ENCODE results near the gene RER1.
A peak's percentile ranks its signal among the peaks of the same experiment; 100 is the strongest.

RER1 gene

DNA sequence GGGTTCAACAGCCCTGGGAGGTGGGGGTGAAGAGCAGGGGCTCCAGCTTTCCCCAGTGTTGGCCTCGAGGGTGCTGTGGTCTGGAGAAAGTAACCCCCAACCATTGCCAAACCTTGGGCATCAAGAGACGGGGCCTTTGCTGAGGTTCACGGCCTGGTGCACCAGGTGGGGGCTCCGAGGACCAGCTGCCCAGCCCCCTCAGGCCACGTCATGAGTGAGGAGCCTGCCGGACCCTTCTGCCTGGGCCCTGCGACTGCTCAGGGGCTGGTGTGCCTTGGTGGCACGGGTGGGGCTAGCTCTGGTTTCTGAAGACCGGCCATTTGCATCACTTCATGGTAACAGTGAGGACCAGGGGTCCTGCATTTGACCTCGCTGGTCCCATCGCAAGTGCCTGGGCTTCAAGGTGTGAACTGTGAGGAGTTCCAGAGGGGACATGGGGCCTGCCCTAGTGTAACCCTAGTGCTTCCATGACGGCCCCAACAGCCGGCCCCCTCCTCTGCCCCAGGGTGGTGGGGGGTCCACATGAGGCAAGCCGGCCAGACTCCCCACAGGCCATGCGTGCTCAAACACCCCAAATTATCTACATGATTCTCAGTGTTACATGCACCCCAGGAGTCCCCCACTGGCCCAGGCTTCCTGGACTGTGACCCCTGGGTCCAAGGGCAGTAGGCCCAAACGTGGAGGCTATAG is 13.7 kb upstream of the RER1 start:
- Mint-ChIP-seq H3K27me3 (no peaks in the 10 kb centered on the region), H3K36me3 (no peaks in the 10 kb centered on the region), H3K9me3 (peaks cover 7% of the 10 kb centered on the region), H3K4me1 (peaks cover 16% of the 10 kb centered on the region), H3K4me3 (no peak overlapping the region), H3K27ac (no peak overlapping the region)
- DNase-seq (ENCODE audit: low spot score in 2 of 2) (no peak), ATAC-seq (ENCODE audit: low read depth) (no peak)

GRCh38 chr1:2378441-2378851 is 13.2 kb upstream of the RER1 start:
- no peak for DNase-seq (ENCODE audit: low spot score in 2 of 2)
- H3K4me1 Mint-ChIP-seq, result peaks cover 16% of the 10 kb centered on the region
- peaks cover 7% of the 10 kb centered on the region for H3K9me3 Mint-ChIP-seq
- no peak overlapping the region for H3K4me3 Mint-ChIP-seq
- no peak for ATAC-seq (ENCODE audit: low read depth)
- H3K27me3 Mint-ChIP-seq, result no peaks in the 10 kb centered on the region
- no peak overlapping the region for H3K27ac Mint-ChIP-seq
- no peaks in the 10 kb centered on the region for H3K36me3 Mint-ChIP-seq

- no peak for DNase-seq (ENCODE audit: low spot score in 2 of 2)
- Mint-ChIP-seq H3K4me3 (peak overlapping the region; percentile 69), H3K36me3 (no peaks in the 10 kb centered on the region), H3K9me3 (peaks cover 7% of the 10 kb centered on the region), H3K4me1 (peaks cover 18% of the 10 kb centered on the region), H3K27ac (no peak overlapping the region), H3K27me3 (no peaks in the 10 kb centered on the region)
- no peak for ATAC-seq (ENCODE audit: low read depth)
These were observed 12.5 kb upstream of the RER1 start for GRCh38 chr1:2378956-2379732.

GRCh38 chr1:2379733-2380404 is 11.8 kb upstream of the RER1 start:
- Mint-ChIP-seq H3K4me1 (peaks cover 16% of the 10 kb centered on the region), H3K4me3 (peak overlapping the region; percentile 69), H3K27me3 (no peaks in the 10 kb centered on the region), H3K36me3 (no peaks in the 10 kb centered on the region), H3K27ac (no peak overlapping the region), H3K9me3 (peaks cover 7% of the 10 kb centered on the region)
- ATAC-seq (ENCODE audit: low read depth) (no peak), DNase-seq (ENCODE audit: low spot score in 2 of 2) (no peak)

DNA sequence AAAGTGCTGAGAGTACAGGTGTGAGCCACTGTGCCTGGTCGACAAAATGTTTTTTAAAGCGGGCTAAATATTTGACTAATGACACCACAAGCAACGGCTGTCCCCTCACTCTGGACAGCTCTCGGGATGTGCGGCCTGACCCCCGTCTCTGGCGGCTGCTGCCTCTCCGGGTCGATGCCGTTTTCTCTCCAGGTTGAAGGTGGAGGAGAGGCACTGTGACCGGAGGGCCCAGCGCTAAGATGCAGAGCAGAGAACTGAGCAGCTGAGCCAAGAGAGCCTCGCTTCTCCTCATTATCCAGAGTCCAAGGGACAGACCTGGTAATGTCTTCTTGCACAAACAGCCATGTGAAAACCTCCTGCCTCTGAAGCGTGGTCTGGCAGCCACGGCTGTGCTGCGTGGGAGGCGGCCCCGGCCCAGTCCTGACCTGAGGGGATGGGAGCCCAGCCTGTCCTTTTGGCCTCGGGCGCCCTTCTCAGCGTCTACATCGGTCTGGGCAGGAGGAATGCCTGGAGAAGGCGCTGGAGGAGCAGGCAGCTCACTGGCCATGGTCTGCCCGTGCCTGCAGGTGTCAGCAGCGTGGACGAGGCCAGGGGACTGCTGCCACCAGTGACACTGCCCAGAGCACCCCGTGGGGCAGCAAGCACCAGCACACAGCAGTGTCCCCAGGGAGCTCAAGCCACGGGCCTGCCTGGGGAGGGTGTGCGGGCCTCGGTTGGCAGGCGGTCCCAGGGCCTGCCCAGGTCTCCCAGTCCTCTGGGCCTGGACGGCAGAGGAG is 10.6 kb upstream of the RER1 start:
- peaks cover 18% of the 10 kb centered on the region for H3K4me1 Mint-ChIP-seq
- ATAC-seq (ENCODE audit: low read depth), result no peak
- H3K36me3 Mint-ChIP-seq, result no peaks in the 10 kb centered on the region
- DNase-seq (ENCODE audit: low spot score in 2 of 2), result no peak
- no peak overlapping the region for H3K4me3 Mint-ChIP-seq
- no peaks in the 10 kb centered on the region for H3K27me3 Mint-ChIP-seq
- no peak overlapping the region for H3K27ac Mint-ChIP-seq
- H3K9me3 Mint-ChIP-seq, result peaks cover 7% of the 10 kb centered on the region

DNA sequence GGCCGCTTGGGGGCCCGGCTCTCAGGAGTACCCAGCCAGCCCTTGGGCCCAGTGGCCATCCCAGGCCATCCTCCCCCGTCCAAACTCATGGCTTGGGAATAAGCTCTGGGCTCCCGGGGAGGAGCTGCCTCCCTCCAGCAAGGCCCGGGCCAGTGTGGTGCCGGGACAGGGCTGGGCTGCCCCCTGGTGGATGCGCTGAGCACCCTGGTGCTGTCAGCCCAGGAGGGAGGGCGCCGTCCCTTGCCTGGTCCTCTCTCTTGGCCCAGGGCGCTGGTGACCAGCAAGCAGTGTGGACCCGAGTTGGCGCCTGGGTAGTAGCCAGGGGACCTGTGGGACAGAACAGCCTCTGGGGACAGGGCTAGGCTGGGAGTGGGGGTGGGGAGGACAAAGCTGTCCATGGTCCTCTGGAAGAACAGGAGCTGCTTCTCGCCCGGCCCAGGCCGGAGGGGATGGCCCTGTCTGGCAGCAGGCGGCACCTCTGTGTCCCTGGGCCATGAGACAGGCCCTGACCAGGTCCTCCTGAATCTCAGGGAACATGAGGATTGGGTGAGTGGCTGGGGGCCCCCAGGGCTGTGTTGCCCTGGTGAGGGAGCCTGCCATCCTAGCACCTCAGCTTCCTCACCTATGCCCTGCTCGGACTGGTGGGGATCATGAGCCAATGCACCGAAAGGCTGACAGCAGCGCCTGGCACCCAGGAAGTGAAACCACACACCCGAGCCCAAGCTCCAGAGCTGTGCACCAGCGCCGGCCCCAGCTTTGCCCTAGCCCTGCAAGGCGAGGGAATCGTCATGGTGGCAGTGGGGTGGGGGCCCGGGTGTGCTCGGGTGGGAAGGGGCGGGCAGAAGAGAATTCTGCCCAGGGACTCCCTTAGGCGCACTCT is 9.7 kb upstream of the RER1 start:
- Mint-ChIP-seq H3K36me3 (no peaks in the 10 kb centered on the region), H3K4me1 (peaks cover 18% of the 10 kb centered on the region), H3K9me3 (peaks cover 7% of the 10 kb centered on the region), H3K27me3 (no peaks in the 10 kb centered on the region), H3K4me3 (no peak overlapping the region), H3K27ac (no peak overlapping the region)
- DNase-seq (ENCODE audit: low spot score in 2 of 2) (peak; percentile 76 to 81), ATAC-seq (ENCODE audit: low read depth) (peak; percentile 89)

DNA sequence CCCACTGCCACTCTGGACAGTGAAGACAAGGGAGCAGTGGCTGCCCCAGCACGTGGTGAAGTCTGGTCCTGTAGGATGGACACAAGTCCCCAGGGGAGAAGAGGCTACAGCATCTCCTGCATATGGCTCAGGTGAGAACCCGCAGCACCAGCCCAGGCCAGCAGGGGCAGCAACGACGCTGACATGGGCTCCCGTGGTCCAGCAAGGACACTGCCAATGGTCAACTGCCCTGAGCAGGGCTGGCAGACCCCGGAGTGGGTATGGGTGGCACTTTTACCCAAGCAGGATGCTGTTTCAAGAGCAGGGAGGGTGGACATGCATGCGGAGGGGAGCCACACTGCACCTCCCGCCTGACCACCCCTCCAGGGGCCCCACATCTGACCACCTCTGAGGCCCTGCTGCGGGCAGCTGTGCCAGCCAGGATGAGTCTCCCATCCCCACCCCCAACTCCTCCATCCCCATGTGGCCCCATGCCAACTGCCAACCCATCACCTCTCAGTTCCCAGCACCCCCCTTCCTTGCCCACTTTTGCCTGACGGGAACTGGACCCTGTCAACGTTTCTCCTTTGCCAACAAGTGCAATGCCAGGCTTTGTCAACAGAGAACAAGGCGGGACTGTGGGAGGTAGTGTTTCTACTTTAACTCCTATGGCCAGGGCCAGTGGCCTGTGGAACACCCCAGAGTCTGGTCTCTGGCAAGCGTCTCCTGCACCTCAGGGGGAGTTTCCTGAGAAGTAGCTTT is 8.8 kb upstream of the RER1 start:
- no peaks in the 10 kb centered on the region for H3K27me3 Mint-ChIP-seq
- H3K27ac Mint-ChIP-seq, result no peak overlapping the region
- peaks cover 7% of the 10 kb centered on the region for H3K9me3 Mint-ChIP-seq
- no peak overlapping the region for H3K4me3 Mint-ChIP-seq
- DNase-seq (ENCODE audit: low spot score in 2 of 2) (no peak), ATAC-seq (ENCODE audit: low read depth) (no peak)
- no peaks in the 10 kb centered on the region for H3K36me3 Mint-ChIP-seq
- peaks cover 18% of the 10 kb centered on the region for H3K4me1 Mint-ChIP-seq

- DNase-seq (ENCODE audit: low spot score in 2 of 2) (no peak), ATAC-seq (ENCODE audit: low read depth) (no peak)
- no peaks in the 10 kb centered on the region for H3K36me3 Mint-ChIP-seq
- peaks cover 7% of the 10 kb centered on the region for H3K9me3 Mint-ChIP-seq
- peaks cover 20% of the 10 kb centered on the region for H3K4me1 Mint-ChIP-seq
- H3K27me3 Mint-ChIP-seq, result no peaks in the 10 kb centered on the region
- H3K4me3 Mint-ChIP-seq, result no peak overlapping the region
- no peak overlapping the region for H3K27ac Mint-ChIP-seq
These were observed 8.1 kb upstream of the RER1 start for GRCh38 chr1:2383576-2383975.

- H3K9me3 Mint-ChIP-seq, result peaks cover 2% of the 10 kb centered on the region
- no peaks in the 10 kb centered on the region for H3K27me3 Mint-ChIP-seq
- no peak overlapping the region for H3K27ac Mint-ChIP-seq
- DNase-seq (ENCODE audit: low spot score in 2 of 2) (no peak), ATAC-seq (ENCODE audit: low read depth) (no peak)
- no peak overlapping the region for H3K4me3 Mint-ChIP-seq
- H3K36me3 Mint-ChIP-seq, result no peaks in the 10 kb centered on the region
- H3K4me1 Mint-ChIP-seq, result peaks cover 16% of the 10 kb centered on the region
These were observed 7.3 kb upstream of the RER1 start for GRCh38 chr1:2384130-2384860.

- no peak overlapping the region for H3K4me3 Mint-ChIP-seq
- peaks cover 13% of the 10 kb centered on the region for H3K4me1 Mint-ChIP-seq
- H3K9me3 Mint-ChIP-seq, result no peaks in the 10 kb centered on the region
- no peaks in the 10 kb centered on the region for H3K27me3 Mint-ChIP-seq
- no peaks in the 10 kb centered on the region for H3K36me3 Mint-ChIP-seq
- ATAC-seq (ENCODE audit: low read depth) (no peak), DNase-seq (ENCODE audit: low spot score in 2 of 2) (no peak)
- no peak overlapping the region for H3K27ac Mint-ChIP-seq
These were observed 6.6 kb upstream of the RER1 start for GRCh38 chr1:2384941-2385481.

GRCh38 chr1:2385606-2386280 is 5.9 kb upstream of the RER1 start:
- no peaks in the 10 kb centered on the region for H3K36me3 Mint-ChIP-seq
- H3K4me3 Mint-ChIP-seq, result no peak overlapping the region
- no peak overlapping the region for H3K27ac Mint-ChIP-seq
- ATAC-seq (ENCODE audit: low read depth) (no peak), DNase-seq (ENCODE audit: low spot score in 2 of 2) (no peak)
- no peaks in the 10 kb centered on the region for H3K27me3 Mint-ChIP-seq
- H3K9me3 Mint-ChIP-seq, result no peaks in the 10 kb centered on the region
- peaks cover 17% of the 10 kb centered on the region for H3K4me1 Mint-ChIP-seq

Measured in memory B cell (primary cell).